Activated naive CD4-positive, alpha-beta T cell treated with anti-CD3 and anti-CD28 coated beads, Interleukin-2, amount 50 U/mL, for 24 hours (primary cell): ENCODE results near the gene CDH11.

ENCODE experiments used
- H3K27ac Mint-ChIP-seq: one replicate; pipeline ENCODE4 v1.8.0; 2021; ENCODE audit warnings: mild to moderate bottlenecking, mixed read lengths
- H3K27me3 Mint-ChIP-seq: one replicate; pipeline ENCODE4 v1.8.0; 2021; ENCODE audit warnings: mixed read lengths
- H3K36me3 Mint-ChIP-seq: one replicate; pipeline ENCODE4 v1.8.0; 2021; ENCODE audit warnings: mixed read lengths
- H3K4me1 Mint-ChIP-seq: one replicate; pipeline ENCODE4 v1.8.0; 2021; ENCODE audit warnings: mixed read lengths
- H3K4me3 Mint-ChIP-seq: one replicate; pipeline ENCODE4 v1.8.0; 2021; ENCODE audit warnings: mild to moderate bottlenecking, mixed read lengths
- H3K9me3 Mint-ChIP-seq: one replicate; pipeline ENCODE4 v1.8.0; 2021; ENCODE audit warnings: mixed read lengths

Gene CDH11, protein sequence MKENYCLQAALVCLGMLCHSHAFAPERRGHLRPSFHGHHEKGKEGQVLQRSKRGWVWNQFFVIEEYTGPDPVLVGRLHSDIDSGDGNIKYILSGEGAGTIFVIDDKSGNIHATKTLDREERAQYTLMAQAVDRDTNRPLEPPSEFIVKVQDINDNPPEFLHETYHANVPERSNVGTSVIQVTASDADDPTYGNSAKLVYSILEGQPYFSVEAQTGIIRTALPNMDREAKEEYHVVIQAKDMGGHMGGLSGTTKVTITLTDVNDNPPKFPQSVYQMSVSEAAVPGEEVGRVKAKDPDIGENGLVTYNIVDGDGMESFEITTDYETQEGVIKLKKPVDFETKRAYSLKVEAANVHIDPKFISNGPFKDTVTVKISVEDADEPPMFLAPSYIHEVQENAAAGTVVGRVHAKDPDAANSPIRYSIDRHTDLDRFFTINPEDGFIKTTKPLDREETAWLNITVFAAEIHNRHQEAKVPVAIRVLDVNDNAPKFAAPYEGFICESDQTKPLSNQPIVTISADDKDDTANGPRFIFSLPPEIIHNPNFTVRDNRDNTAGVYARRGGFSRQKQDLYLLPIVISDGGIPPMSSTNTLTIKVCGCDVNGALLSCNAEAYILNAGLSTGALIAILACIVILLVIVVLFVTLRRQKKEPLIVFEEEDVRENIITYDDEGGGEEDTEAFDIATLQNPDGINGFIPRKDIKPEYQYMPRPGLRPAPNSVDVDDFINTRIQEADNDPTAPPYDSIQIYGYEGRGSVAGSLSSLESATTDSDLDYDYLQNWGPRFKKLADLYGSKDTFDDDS

DNA sequence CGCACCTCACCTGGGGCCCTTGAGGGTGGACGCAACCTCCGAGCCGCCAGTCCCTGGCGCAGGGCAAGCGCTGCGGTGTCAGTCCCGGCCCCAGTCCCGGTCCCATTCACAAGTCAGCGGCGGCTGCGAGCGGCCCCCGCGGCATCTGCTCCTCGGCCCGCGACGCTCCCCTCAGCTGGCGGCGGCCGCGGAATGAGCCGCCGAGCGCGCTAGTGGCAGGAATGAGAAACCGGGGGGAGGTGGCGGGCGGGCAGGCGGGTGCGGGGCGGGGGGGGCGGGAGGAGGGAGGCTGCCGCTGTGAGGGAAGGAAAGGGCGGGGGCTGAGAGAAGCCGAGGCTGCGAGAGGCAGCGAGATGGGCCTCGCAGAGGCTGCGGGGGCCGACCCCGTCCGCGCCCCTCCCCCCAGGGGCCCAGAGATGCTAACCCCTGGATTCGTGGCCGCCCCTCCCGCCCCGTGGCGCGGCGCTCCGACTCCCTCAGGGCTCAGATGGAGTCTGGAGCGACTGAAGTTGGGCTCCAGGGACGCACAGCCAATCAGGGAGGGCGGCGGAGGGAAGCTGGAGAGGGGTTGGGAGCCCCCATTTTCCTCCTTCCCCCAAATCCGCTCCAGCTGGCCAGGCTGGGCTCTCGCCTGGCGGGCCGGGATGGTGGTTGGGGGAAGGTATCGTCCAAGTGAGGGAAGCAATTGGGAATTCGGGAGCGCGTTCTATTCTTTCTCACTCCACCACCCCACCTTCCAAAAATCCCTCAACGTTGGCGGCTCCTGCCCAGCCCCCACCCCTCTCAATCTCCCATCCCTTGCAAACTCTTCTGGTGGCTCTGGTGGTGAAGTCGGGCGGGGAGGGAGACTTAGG is at the start of gene CDH11:
Gene CDH11 (minus strand): TSS at position 194 of the 854 bp plus-strand sequence. CDS start 117,194 bp downstream, outside the sequence.
- no peaks in the 10 kb centered on the region for H3K36me3 Mint-ChIP-seq
- H3K9me3 Mint-ChIP-seq: peaks cover 2% of the 10 kb centered on the region
- no peak within 1 kb of the TSS for H3K4me3 Mint-ChIP-seq
- no peaks in the 10 kb centered on the region for H3K4me1 Mint-ChIP-seq
- H3K27ac Mint-ChIP-seq: no peak within 1 kb of the TSS
- H3K27me3 Mint-ChIP-seq: peaks cover 26% of the 10 kb centered on the region

DNA sequence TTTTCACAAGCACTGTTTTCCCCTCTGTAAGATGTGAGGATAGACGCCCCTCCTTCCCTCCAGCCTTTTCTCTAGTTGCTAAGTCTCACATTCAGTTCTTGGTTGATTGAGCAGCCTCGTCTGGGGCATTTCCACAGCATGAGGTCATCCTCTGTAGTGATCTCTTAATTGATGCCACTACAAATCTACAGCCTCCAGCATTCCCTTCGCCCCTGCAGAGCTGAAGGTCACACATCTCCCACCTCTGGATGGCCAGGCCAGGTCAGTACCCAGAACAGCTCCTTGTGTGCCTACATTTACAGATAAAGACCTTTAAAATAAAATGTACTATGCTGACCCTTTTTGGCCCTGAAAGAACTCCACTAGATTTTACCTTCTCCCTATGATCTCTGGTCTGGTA is 32.5 kb upstream of the CDH11 start:
- Mint-ChIP-seq H3K4me1 (no peaks in the 10 kb centered on the region), H3K4me3 (no peak overlapping the region), H3K27ac (no peak overlapping the region), H3K9me3 (peaks cover 4% of the 10 kb centered on the region), H3K36me3 (no peaks in the 10 kb centered on the region), H3K27me3 (no peaks in the 10 kb centered on the region)

DNA sequence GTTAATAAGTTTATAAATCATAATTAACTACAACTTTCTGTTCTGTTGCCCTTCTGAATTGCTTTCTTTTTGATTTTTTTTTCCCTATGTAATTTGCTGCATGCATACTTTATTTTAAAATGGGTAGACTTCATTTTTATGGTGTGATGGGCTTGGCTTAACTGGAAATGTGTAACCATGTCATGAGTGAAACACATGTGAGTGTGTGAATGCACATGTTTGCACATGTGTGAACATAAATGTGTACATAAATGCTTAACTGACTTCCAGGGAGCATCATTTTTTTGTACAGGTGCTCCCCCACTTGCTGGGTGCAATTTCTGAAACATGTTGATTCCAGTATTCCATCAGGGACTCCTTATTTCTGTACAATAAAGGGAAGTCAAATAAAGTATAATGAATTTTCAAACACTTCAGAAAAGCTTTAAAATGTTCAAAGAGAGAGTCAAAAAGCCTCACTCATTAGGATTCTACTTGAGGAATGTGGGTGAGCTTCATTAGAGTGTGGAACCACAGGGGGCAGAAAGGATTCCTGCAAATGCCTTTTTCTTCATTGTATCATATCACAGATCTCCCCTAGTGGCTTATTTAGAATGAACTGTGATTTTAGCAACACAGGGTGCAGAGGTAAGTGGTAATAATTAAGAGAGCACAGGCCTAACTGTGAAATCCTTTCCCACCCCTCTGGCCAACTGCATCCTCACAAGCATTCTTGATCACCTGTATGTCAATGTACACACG is 31.7 kb upstream of the CDH11 start:
- H3K27me3 Mint-ChIP-seq: no peaks in the 10 kb centered on the region
- H3K4me1 Mint-ChIP-seq: no peaks in the 10 kb centered on the region

DNA sequence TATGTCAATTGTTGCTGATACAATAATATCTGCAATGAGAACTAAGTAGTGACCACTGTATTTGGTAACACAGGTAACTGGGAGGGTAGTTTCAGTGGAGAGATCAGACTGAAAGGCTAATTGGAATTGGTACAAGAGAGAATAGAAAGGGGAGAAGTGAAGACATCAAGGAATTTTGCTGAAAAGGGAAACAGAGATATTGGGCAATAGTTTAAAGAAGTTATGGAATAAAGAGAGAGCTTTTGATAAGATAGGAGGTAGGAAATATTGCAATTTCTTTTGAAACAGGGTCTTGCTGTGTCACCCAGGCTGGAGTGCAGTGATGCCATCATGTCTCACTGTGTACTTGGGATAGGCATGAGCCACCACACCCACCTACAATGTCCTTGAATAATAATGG is 26.9 kb upstream of the CDH11 start:
- Mint-ChIP-seq H3K4me1 (no peaks in the 10 kb centered on the region), H3K4me3 (no peak overlapping the region), H3K27me3 (no peaks in the 10 kb centered on the region), H3K9me3 (no peaks in the 10 kb centered on the region), H3K27ac (no peak overlapping the region), H3K36me3 (no peaks in the 10 kb centered on the region)

More for the DNA sequence above, 31.7 kb upstream of the CDH11 start:
- Mint-ChIP-seq H3K27ac (no peak overlapping the region), H3K36me3 (no peaks in the 10 kb centered on the region), H3K9me3 (peaks cover 4% of the 10 kb centered on the region), H3K4me3 (no peak overlapping the region)

DNA sequence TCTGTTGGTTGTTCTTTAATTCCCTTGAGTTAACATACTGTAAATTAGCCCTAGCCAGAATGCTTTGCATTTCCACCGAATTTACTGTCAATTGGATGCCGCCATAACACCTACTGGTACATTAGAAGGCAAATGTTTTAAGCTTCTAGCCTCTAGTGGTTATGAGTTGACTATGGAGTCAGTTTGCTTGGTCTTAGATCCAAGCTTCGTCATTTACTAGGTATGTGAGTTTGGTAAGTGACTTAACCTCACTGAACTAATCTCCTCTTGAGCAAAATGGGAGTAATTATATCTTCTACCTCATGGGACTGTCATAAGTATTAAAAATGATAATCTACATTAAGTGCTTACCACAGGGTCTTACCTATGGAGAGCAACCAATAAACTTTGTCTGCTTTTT is 20.4 kb upstream of the CDH11 start:
- Mint-ChIP-seq H3K9me3 (no peaks in the 10 kb centered on the region), H3K27me3 (no peaks in the 10 kb centered on the region), H3K36me3 (no peaks in the 10 kb centered on the region), H3K4me3 (no peak overlapping the region), H3K27ac (no peak overlapping the region), H3K4me1 (no peaks in the 10 kb centered on the region)

DNA sequence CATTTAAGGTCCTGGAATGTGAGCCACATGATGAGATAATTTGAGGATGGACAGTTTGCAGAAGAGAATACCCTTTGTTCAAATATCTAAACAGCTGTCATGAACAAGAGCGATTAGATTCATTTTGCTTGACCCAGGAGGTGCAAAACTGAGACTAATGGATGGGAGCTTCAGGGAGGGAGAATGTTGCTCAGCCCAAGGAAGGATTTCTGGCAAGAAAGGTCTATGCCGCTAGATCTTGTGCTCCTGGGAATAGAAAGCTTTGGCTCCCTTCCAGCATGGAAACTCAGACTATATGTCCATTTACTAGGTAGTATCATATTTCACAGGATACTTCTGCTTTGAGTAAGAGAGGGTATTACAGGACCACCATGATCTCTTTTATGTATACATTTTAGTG is 14.8 kb upstream of the CDH11 start:
- peaks cover 1% of the 10 kb centered on the region for H3K27me3 Mint-ChIP-seq
- no peak overlapping the region for H3K4me3 Mint-ChIP-seq
- no peak overlapping the region for H3K27ac Mint-ChIP-seq
- no peaks in the 10 kb centered on the region for H3K4me1 Mint-ChIP-seq
- H3K9me3 Mint-ChIP-seq: peaks cover 5% of the 10 kb centered on the region
- no peaks in the 10 kb centered on the region for H3K36me3 Mint-ChIP-seq

DNA sequence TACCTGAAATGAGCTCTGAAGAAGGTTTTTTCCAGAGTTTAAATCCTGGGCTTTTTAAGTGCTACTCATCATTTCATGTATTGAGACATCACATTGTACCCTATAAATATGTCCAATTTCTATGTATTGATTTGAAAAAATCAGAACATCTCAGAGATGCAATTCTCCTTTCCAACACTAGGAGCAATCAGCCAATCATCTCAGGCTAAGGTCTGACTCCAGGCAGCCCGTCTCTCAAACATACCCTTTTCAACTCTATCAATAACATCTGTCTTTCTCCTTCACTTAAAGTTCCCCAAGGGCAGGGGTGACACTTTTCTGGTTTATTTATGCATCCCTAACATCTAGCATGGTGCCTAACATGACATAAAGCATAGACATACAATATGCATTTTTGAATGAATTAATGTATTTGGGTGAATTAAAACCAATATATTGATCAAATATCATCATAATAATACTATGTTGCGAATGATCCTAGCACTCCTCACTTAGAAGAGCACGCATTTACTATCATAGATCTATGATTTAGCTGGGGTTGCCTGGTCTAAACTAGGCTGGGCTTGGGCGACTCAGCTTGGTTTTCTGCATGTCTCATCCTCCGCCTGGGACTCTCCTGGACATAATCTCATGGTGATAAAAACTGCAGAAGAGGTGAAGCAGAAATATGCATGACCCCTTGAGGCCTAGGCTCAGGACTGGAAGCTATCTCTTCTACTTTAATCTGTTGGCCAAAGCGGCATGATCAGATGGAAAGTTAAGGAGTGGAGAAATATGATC is 5.2 kb upstream of the CDH11 start:
- H3K4me1 Mint-ChIP-seq: no peaks in the 10 kb centered on the region
- peaks cover 12% of the 10 kb centered on the region for H3K27me3 Mint-ChIP-seq
- H3K27ac Mint-ChIP-seq: no peak overlapping the region
- H3K36me3 Mint-ChIP-seq: no peaks in the 10 kb centered on the region
- H3K9me3 Mint-ChIP-seq: peaks cover 11% of the 10 kb centered on the region
- no peak overlapping the region for H3K4me3 Mint-ChIP-seq

DNA sequence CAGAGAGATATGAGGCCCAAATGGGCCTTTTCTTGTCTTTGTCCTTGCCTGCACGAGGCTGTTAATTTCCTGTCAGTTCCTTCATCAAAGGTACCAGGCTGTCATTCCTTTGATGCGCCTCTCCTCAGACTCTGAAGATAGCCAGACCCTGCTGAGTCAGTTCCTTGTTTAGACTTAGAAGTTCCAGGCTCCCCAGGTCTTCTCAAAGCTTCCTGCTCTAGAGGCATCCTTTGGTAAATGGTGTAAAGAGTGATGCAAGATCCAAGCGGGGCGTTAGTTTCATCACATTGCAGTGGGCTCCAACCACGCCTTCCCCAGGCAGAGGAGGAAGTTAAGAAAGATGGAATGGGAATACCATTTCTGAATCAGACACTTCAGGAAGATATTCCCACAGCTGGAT is 4.0 kb upstream of the CDH11 start:
- H3K9me3 Mint-ChIP-seq: peaks cover 6% of the 10 kb centered on the region
- H3K36me3 Mint-ChIP-seq: no peaks in the 10 kb centered on the region
- no peak overlapping the region for H3K27ac Mint-ChIP-seq
- H3K27me3 Mint-ChIP-seq: peaks cover 13% of the 10 kb centered on the region
- H3K4me1 Mint-ChIP-seq: no peaks in the 10 kb centered on the region
- no peak overlapping the region for H3K4me3 Mint-ChIP-seq

DNA sequence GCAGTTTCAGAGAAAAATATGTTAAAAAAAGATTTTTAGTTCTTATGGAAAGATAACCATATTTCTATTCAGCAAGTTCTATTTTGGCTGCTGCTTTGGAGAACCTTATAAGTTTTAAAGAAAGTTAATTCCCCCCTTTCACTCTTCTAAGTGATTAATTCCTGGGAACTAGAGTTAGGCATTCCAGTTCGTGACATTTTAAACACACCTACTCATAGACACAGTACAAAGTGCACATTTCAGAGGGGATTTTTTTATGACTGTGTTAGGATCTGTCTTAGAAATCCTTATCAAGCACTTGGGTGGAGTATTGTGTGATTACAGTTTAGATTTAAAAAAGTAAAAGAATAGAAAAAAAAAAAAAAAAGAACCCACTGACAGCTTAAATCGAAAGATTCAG is 3.5 kb upstream of the CDH11 start:
- Mint-ChIP-seq H3K9me3 (peaks cover 6% of the 10 kb centered on the region), H3K27me3 (peaks cover 14% of the 10 kb centered on the region), H3K4me1 (no peaks in the 10 kb centered on the region), H3K4me3 (no peak overlapping the region), H3K36me3 (no peaks in the 10 kb centered on the region), H3K27ac (no peak overlapping the region)

DNA sequence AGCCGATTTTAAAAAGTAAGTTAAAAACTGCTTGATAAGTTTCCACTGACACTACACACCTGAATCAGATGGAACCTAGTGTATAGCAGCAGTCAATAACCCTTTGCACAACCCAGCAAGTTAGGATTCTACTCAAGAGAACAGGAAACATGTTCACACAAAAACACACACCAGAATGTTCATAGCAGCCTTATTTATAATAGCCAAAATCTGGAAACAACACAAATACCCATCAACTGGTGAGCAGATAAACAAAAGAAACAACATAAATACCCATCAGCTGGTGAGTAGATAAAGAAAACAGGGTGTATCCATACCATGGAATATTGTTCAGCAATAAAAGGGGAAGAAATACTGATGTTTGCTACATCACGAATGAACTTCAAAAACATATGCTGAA is 2.7 kb upstream of the CDH11 start:
- Mint-ChIP-seq H3K27me3 (peaks cover 19% of the 10 kb centered on the region), H3K9me3 (peaks cover 6% of the 10 kb centered on the region), H3K27ac (no peak overlapping the region), H3K4me1 (no peaks in the 10 kb centered on the region), H3K36me3 (no peaks in the 10 kb centered on the region), H3K4me3 (no peak overlapping the region)

DNA sequence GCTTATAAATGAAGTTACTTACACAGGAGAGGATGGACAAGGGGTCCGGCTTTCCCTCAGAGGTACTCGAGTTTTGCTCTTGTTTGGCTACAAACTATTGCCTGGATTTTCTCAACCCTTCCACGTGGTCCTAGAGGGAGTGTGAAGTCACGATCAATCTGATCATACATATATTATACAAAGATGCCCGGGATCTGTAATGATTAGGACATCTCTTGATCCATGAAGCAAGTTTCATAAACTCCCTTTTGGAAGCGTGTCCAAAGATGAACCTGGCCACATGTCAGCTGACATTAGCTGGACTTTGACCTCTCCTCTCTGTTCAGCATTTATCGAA is 2.3 kb upstream of the CDH11 start:
- Mint-ChIP-seq H3K9me3 (peaks cover 6% of the 10 kb centered on the region), H3K4me1 (no peaks in the 10 kb centered on the region), H3K36me3 (no peaks in the 10 kb centered on the region), H3K27me3 (peaks cover 21% of the 10 kb centered on the region), H3K4me3 (no peak overlapping the region), H3K27ac (no peak overlapping the region)

DNA sequence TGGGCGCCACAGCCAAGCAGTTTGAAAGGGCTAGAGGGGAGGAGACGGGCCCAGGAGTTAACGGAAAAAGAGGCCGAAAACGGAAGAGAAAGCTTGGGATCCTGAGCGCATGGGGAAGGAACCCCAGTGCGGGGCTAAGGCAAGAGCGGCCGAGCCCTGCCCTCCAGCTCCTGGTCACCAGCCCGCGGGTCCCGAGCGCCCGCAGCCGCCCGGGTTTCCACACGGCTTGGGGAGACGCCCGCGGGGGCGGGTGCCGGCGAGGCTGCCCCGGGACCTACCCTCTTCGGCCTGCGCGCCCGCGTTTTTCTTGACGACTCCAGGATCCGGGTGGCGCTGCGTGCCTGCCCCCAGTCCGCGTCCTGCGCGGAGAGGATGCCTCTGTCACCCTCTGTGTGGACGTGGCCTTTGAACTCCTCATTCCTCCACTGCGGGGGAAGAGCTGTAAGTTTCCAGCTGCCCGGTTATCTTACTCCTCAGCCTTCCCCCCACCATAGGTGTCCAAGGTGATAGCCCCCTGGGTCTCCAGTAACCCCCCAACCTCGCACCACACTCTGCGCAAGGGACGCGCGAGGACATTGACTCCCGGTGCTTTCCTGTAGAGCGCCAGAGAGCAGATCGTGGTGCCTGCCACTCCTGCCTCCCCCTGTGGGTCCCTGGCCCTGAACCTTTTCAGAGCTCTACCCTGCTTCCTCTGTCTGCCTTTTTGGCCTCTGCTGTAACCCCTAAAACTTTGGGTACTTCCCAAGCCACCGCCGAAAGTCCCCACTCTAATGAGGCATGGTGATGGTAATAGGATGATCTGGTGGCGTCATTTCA is 1.7 kb upstream of the CDH11 start:
- peaks cover 25% of the 10 kb centered on the region for H3K27me3 Mint-ChIP-seq
- H3K4me3 Mint-ChIP-seq: no peak overlapping the region
- H3K27ac Mint-ChIP-seq: no peak overlapping the region
- no peaks in the 10 kb centered on the region for H3K36me3 Mint-ChIP-seq
- peaks cover 6% of the 10 kb centered on the region for H3K9me3 Mint-ChIP-seq
- no peaks in the 10 kb centered on the region for H3K4me1 Mint-ChIP-seq

DNA sequence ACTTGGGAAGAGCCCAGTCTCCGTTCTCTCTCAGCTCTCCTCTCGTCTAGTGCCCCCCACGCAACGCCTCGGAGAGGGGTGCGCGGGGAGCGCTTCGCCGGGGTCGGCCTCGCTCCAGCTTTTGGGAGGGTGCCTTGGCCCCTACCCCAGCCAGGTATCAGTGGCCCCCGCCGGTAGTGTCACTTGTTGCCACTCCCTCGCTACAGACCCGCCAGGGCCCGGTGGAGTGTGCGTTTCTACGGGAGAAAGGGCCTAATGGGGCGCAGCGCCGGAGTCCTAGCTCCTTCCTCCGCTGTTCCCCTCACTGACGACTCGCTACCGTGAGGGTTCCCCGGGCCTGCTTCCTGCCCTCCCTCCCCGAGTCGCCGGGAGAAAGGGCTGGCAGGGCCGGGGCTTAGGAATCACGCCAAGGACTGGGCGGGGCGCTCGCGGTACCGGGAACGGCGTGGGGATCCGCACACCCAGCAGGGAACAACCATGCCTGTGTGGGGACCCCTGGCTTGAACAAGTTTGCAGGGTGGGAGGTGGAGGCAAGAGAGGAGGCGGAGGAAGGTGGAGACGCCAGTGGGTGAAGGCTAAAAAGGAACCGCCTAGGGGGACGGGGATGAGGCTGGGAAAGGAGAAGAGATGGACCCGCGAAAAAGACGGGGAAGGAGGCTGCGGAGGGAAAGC is 997 bp upstream of the CDH11 start:
- Mint-ChIP-seq H3K36me3 (no peaks in the 10 kb centered on the region), H3K4me1 (no peaks in the 10 kb centered on the region), H3K27ac (no peak overlapping the region), H3K27me3 (peaks cover 26% of the 10 kb centered on the region), H3K4me3 (no peak overlapping the region), H3K9me3 (peaks cover 6% of the 10 kb centered on the region)
